Right cardiac atrium (tissue), 5 donors: ENCODE results near the gene NLGN4X. TPM values are rescaled to one million over a fixed set of nuclear protein-coding genes. Genes with fewer than 3 reads are reported as not detected.

Source experiments
- ATAC-seq, 2 donors: fragments of 200-7000 bp; cut with Tn5 transposase; one replicate each; pipeline versions ENCODE4 v1.8.0 to v1.9.1; 2020; ENCODE audit warnings: moderate library complexity in 2 of 2, mild to moderate bottlenecking in 1 of 2
- DNase-seq, 3 donors: peaks; one replicate each; pipeline ENCODE4 v3.0.0-alpha.2; 2020
- H3K27ac ChIP-seq: one replicate; pipeline ENCODE4 v1.5.1; 2013; ENCODE audit warnings: mild to moderate bottlenecking, low read length, control low read depth, moderate library complexity
- H3K27me3 ChIP-seq: one replicate; pipeline ENCODE4 v1.6.1; 2013; ENCODE audit not compliant: control insufficient read depth, insufficient read depth
- H3K4me1 ChIP-seq: one replicate; pipeline ENCODE4 v1.6.1; 2013; ENCODE audit warnings: low read length; ENCODE audit not compliant: control insufficient read depth, insufficient read depth
- H3K4me3 ChIP-seq: one replicate; pipeline ENCODE4 v1.5.1; 2013; ENCODE audit warnings: low read length, control low read depth
- H3K9me3 ChIP-seq: one replicate; pipeline ENCODE4 v1.6.1; 2013; ENCODE audit warnings: low read length; ENCODE audit not compliant: control insufficient read depth
- WGBS: extraction: QIAGEN DNeasy Blood & Tissue Kit; methylation state at CpG from one replicate; pipeline ENCODE4 v1.1.7; 2013; 5-methylcytosine and 5-hydroxymethylcytosine counted together
- intact Hi-C, 4 donors: fragments of 100-400 bp; cut with DNase I; formaldehyde crosslinking; loops; one replicate each; pipeline versions ENCODE4 v1.11.0 to v1.14.0; 2022 to 2023
- long read RNA-seq, 4 donors: library from polyadenylated mRNA; unstranded; transcript quantifications; one replicate each; pipeline ENCODE4 v2.0.0, GENCODE V29; 2020 to 2021
- polyA plus RNA-seq: library from polyadenylated mRNA; stranded (reverse); fragments of 200-250 nt; gene quantifications from one replicate; pipeline ENCODE4 v1.2.3, GENCODE V29; 2013
- total RNA-seq, 4 donors: library from RNA; stranded (reverse); fragmentation: NEBNext Ultra II Directional; extraction: Animal tissue kit (Norgen Biotek cat#: 25700); gene quantifications; one replicate each; pipeline ENCODE4 v1.2.1, GENCODE V29; 2021
- donor health status: healthy with polysubstance abuse.
- donor health status: DM: no; HTN: yes; CAD: no.
- donor health status: DM: no; HTN: no; CAD: no.
- donor health status: DM: no; HTN: yes; CAD: no; lungs with severe emphysema.
- donor health status: DM: yes; HTN: yes; CAD: no.

NLGN4X gene
- total RNA-seq (1 to 10 TPM; 5.4 to 10.0 (median 8.2) TPM), polyA plus RNA-seq (2.4 TPM)
- long read RNA-seq, donor 1, partial matches to known transcripts: 3 of 5 reads
- long read RNA-seq, donor 1, other reads (novel, unspliced or antisense): 2 of 5 reads
- long read RNA-seq, donor 2, partial matches to known transcripts: 1 of 1 reads
- long read RNA-seq, donor 2, other reads (novel, unspliced or antisense): 0 of 1 reads
- long read RNA-seq, donor 3, full-length matches to known transcripts: 1 of 9 reads
- long read RNA-seq, donor 3, partial matches to known transcripts: 4 of 9 reads
- long read RNA-seq, donor 3, other reads (novel, unspliced or antisense): 4 of 9 reads
- long read RNA-seq, donor 4, partial matches to known transcripts: 1 of 2 reads
- long read RNA-seq, donor 4, other reads (novel, unspliced or antisense): 1 of 2 reads

DNA sequence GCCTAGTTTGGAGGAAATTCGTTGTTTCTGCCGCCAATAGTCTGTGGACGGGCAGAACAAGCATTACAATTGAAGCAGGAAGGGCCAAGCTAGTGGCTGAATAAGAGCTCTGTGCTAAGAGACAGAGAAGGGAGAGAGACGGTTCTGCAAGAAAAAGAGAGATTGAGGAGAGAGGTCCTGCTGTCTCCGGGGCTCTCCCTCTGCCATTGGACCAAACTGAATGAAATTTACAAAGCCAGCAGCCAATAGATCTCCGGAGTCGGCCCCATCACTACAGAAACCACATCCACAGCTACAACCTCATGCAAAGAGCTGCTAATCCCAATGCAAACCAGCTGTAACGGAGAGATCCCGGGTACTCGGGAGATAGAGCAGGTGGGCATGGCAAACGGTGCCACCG, at the start of gene NLGN4X:
Gene NLGN4X, minus strand, starts transcription at position 148 of the 400 bp plus-strand sequence. CDS start 77,401 bp downstream, outside the sequence.
- H3K27me3 ChIP-seq: no peaks in the 10 kb centered on the region
- ATAC-seq (peak; percentile 57 to 80), DNase-seq (peak in 1 of 3 donors; percentile 47)
- under 1% methylated on average over 12 of the region's 12 CpGs for WGBS
- H3K4me1 ChIP-seq: no peaks in the 10 kb centered on the region
- no peak within 1 kb of the TSS for H3K27ac ChIP-seq
- H3K9me3 ChIP-seq: no peaks in the 10 kb centered on the region
- intact Hi-C loops: no loop called here
- peak within 1 kb of the TSS; percentile 61 for H3K4me3 ChIP-seq

DNA sequence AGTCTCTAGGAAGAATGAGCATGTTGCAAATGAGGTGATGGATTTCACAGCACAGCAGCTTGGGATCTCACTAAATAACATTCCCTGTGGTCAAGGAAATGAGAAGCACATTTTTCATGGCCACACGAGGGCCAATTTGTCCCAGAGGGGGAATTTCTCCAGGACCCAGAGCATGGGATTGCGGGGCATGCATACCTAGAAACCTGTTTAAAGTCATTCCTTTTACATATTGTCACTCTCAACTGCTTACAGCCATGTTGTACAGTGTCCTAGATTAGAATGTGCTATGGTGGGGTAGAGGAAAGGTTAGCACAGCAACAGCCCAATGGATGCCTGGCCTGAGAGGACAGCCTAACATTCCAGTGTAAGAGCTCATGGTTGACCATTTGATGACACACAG, 37.4 kb upstream of the NLGN4X start:
- no peak overlapping the region for H3K4me3 ChIP-seq
- no peak for ATAC-seq
- H3K9me3 ChIP-seq: no peaks in the 10 kb centered on the region
- H3K27ac ChIP-seq: no peak overlapping the region
- WGBS: 69% methylated on average over 2 of the region's 2 CpGs
- H3K4me1 ChIP-seq: no peaks in the 10 kb centered on the region
- intact Hi-C loops: no loop called here
- DNase-seq: no peak
- no peaks in the 10 kb centered on the region for H3K27me3 ChIP-seq

DNA sequence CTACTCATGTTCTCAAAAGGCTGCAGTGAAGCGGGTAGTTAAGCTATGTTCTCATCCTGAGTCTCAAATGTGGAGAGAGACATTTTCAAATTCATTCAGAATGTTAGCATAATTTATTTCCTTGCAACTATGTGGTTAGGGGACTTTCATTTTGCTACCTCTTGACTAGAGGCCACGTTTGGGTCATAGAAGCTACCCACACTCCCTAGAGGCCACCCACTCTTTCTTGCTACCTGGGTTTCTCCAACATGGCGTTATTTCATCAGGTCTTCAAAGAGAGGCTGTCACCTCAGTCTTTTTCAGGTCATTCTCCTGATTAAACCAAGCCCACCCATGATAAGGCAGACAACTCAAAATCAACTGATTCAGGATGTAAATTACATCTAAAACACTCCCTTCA, 34.3 kb upstream of the NLGN4X start:
- intact Hi-C loops: no loop called here
- Histone ChIP-seq H3K9me3 (no peaks in the 10 kb centered on the region), H3K27me3 (no peaks in the 10 kb centered on the region), H3K4me1 (no peaks in the 10 kb centered on the region), H3K27ac (no peak overlapping the region), H3K4me3 (no peak overlapping the region)
- DNase-seq (no peak), ATAC-seq (no peak)
- WGBS: 59% methylated on average over 3 of the region's 3 CpGs

DNA sequence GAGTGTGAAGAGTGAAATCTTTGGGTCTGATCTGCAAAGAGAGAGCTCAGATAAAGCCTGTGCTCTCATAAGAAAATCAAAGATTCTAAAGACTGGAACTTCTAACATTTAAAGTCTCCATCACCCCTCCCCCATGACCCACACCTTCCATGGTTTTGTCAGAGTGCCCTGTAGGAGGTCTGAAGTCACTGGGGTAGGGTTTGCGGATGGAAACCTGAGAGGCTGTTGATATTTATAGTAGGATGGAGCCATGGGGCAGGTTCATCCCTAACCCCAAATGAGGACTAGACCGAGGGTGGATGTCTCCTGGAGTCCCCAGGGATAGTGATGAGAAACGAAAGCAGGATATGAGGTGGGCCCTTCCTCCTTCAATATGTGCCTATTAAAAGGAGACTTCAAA, 28.4 kb upstream of the NLGN4X start:
- Histone ChIP-seq H3K27ac (no peak overlapping the region), H3K27me3 (no peaks in the 10 kb centered on the region), H3K4me1 (no peaks in the 10 kb centered on the region), H3K4me3 (no peak overlapping the region), H3K9me3 (no peaks in the 10 kb centered on the region)
- 22% methylated on average over 3 of the region's 3 CpGs for WGBS
- intact Hi-C loops: no loop called here
- no peak for DNase-seq
- no peak for ATAC-seq

DNA sequence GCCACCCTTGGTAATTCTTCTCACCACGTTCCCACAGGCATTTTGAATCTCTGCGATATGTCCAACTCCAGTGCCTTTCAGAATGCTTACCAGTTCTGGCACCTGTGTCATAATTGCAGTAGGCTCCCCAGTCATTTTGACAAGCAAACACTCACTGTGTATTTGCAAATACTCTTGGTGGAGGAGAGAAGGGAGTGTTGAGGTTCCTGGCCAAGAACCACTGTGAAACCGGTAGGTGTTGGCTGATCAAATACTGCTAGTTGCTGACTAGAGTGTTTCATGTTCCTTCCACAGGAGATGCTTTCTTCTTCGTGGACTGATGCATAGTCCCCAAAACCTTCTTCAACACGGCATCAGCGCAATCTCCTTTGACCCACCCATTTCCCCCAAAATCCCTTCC, 16.0 kb upstream of the NLGN4X start:
- 88% methylated on average over 6 of the region's 6 CpGs for WGBS

DNA sequence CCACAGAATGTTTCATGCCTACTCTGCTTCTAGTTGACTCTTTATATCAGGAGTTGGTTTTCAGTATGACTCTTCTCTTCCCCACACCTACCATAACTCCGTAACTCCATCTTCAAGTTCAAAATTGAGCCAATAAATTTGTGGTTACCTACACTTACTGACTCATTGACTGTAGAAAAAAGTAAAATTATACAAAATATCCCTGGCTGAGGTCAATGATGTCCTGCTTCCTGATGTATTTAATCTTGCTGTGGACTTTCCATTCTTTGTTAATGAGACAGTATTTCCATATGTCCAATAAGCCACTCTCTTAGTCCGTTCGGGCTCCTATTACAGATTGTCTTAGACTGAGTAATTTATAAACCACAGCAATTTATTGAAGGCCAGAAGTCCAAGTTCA, 9.9 kb upstream of the NLGN4X start:
- ATAC-seq: no peak
- Histone ChIP-seq H3K4me1 (no peaks in the 10 kb centered on the region), H3K9me3 (no peaks in the 10 kb centered on the region), H3K27ac (no peak overlapping the region), H3K27me3 (no peaks in the 10 kb centered on the region), H3K4me3 (no peak overlapping the region)
- 87% methylated on average over 3 of the region's 3 CpGs for WGBS
- intact Hi-C loops: no loop called here
- DNase-seq: no peak

More for the DNA sequence above, 16.0 kb upstream of the NLGN4X start:
- Histone ChIP-seq H3K27me3 (no peaks in the 10 kb centered on the region), H3K4me3 (no peak overlapping the region), H3K27ac (no peak overlapping the region), H3K4me1 (no peaks in the 10 kb centered on the region), H3K9me3 (no peaks in the 10 kb centered on the region)
- ATAC-seq (no peak), DNase-seq (no peak)
- intact Hi-C loops: no loop called here

DNA sequence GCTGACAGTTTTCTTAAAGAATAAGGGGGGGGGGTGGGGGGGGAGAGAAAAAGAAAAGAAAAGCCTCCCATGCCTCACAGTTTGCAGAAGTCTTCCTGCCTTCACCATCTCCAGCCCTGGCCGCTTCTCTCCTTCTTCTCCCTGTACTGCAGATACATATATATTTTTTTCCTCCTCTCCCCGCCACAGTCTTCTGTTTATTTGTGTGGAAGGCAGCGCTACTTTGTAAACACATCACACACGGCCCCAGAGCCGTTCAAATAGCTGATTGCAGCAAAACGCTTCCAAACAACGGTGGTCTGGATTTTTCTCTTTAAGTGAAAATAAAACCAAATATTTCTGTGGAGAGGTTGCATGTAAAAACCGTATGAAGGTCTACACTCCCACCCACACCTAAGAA, 732 bp downstream of the NLGN4X start:
- no peak for ATAC-seq
- no peaks in the 10 kb centered on the region for H3K27me3 ChIP-seq

DNA sequence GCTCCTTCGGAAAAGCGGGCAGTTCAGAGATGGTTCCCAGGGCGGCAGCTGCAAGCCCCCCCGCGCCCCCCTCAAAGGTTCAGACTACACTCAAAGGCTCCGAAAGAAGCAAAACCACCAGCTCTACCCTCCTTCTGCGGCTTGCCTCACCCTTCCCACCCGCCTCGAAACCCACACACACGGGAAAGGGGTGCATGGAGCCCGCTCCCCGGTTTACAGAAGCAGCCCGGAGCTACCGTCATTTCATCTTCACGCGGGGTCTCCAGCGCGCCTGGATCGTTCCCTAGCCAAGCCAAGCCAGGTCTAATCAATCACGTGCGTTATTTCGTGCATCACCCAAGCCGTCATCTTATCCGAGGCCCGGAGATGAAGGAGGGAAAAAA, 1.2 kb downstream of the NLGN4X start:
- no peaks in the 10 kb centered on the region for H3K27me3 ChIP-seq
- ATAC-seq: no peak
- no peaks in the 10 kb centered on the region for H3K9me3 ChIP-seq
- peak in 1 of 3 donors; percentile 38 for DNase-seq
- peak overlapping the region; percentile 61 for H3K4me3 ChIP-seq
- no peak overlapping the region for H3K27ac ChIP-seq
- under 1% methylated on average over 25 of the region's 25 CpGs for WGBS
- no peaks in the 10 kb centered on the region for H3K4me1 ChIP-seq
- intact Hi-C loops: no loop called here

More for the DNA sequence above, 732 bp downstream of the NLGN4X start:
- Histone ChIP-seq H3K4me1 (no peaks in the 10 kb centered on the region), H3K4me3 (peak overlapping the region; percentile 61), H3K27ac (no peak overlapping the region), H3K9me3 (no peaks in the 10 kb centered on the region)
- DNase-seq: no peak
- 2% methylated on average over 8 of the region's 8 CpGs for WGBS
- intact Hi-C loops: no loop called here

DNA sequence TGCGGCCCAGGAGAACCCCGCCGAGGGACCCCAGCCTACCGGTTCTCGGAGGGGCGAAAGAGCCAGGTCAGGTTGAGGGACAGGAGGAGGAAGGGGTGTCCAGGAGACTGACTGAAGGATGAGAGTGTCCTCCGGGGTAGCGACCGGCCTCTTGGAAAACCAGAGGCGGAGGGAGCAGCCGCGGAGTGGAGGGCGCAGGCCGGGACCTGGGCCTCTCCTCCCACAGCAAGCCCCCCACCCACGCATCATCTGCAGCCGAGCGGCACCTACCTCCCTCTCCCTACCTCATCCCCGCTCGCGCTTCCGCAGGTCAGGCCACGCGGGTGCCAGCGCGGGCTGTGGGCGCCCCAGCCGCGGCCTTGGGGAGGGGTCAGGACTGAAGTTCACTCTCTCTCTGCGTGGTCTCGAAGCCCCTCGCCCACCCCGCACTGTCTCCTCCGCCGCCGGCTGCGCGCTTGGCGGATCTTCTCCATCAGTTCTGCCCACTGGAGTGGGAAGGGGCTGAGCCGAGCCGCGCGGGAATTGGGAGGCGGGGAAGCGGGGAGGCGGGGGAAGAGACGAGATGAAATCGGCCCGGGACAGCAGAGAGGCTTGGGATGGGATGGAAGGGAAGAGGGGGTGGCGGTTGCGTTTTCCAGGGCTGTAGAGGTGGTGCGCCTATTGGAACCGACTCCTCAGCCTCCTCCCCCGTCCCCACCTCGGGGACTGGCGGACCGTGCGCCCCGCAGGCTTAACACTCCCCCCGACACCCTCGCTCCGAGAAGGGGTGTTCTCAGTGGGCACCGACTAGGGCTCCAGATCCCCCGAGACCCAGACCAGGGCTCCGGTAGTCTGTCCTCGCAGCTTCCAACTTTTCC, 1.8 kb downstream of the NLGN4X start:
- DNase-seq (peak in 2 of 3 donors; percentile 13 to 68), ATAC-seq (peak; percentile 51 to 77)
- Histone ChIP-seq H3K9me3 (no peaks in the 10 kb centered on the region), H3K4me1 (no peaks in the 10 kb centered on the region), H3K27ac (no peak overlapping the region), H3K27me3 (no peaks in the 10 kb centered on the region), H3K4me3 (peak overlapping the region; percentile 61)
- WGBS: under 1% methylated on average over 59 of the region's 65 CpGs
- intact Hi-C loops: no loop called here

DNA sequence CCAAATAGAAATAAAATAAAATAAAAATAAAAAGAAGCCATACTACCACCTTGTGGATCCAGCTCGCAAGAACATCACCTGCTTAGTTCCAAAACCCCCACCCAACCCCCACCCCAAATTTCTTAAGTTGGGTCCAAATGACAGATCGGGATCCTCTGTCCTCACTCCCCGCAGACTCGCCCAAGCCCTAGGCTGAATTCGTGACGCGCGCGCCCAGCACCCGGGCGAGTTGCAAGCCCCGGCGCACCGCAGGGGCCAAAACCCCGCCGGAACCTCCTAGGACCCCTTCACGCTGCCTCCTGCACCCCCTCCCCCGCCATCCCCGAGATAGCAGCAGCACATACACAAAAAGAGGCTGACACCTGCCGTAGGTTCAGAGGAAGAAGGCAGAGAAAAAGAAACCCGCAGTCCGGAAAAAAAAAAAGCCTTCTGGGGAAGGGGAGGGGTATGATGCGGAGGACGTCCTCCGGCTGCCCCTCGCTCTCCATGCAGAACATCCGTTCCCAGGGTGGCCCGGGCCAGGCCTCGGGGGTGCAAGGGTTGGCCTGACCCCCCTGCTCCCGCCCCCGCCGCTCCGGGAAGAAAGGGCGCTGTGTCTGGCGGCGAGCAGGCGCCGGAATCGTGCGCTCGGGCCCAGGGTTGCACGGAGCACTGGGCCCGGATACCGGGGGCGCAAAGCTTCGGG, 2.6 kb downstream of the NLGN4X start:
- peak overlapping the region; percentile 61 for H3K4me3 ChIP-seq
- H3K4me1 ChIP-seq: no peaks in the 10 kb centered on the region
- no peaks in the 10 kb centered on the region for H3K9me3 ChIP-seq
- ATAC-seq (peak; percentile 55 to 65), DNase-seq (peak in 2 of 3 donors; percentile 62 to 68)
- under 1% methylated on average over 46 of the region's 46 CpGs for WGBS
- H3K27me3 ChIP-seq: no peaks in the 10 kb centered on the region
- intact Hi-C loops: no loop called here
- no peak overlapping the region for H3K27ac ChIP-seq
